ENCODE measurements around the gene CARD14. TPM values are rescaled to one million over a fixed set of nuclear protein-coding genes. Genes with fewer than 3 reads are reported as not detected.
A peak's percentile ranks its signal among the peaks of the same experiment; 100 is the strongest.

The CARD14 gene
- total and polyA plus RNA-seq, 10 donors = 0.63 to 4.8 (median 1.3) TPM

DNA sequence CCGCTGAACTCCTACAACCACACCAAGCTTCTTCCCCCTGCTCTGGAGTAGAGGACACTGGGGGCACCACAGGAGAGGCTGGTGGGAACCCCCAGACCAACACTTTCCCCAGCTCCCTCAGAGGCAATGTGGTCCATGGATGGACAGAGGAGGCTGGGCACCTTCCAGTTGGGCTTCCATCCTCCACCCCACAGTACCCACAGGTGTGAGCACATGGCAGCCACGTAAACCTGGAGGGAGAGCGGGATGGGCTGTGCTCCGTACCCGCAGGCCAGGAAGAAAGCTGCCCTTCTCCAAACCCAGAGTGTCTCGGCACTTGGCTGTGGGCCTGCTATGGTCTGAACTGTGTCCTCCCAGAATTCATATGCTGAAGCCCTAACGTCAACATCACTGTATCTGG, 48.6 kb downstream of the CARD14 start:
- H3K36me3 ChIP-seq = peaks cover 0 to 63% (median 36%) of the 10 kb centered on the region in 6 donors
- H3K27me3 ChIP-seq (replicated peaks in 1 of 7) = peaks cover 0 to 16% (median 0%) of the 10 kb centered on the region in 7 donors
- intact Hi-C loops (cut with DNase I; ENCODE audit: low total_unique reads) = no loop called here
- no peak for TF ChIP-seq POLR2A (IDR thresholded peaks at IDR 0.05)
- TF ChIP-seq POLR2AphosphoS5 (IDR thresholded peaks at IDR 0.05) = no peak
- TF ChIP-seq, protein P1, sequence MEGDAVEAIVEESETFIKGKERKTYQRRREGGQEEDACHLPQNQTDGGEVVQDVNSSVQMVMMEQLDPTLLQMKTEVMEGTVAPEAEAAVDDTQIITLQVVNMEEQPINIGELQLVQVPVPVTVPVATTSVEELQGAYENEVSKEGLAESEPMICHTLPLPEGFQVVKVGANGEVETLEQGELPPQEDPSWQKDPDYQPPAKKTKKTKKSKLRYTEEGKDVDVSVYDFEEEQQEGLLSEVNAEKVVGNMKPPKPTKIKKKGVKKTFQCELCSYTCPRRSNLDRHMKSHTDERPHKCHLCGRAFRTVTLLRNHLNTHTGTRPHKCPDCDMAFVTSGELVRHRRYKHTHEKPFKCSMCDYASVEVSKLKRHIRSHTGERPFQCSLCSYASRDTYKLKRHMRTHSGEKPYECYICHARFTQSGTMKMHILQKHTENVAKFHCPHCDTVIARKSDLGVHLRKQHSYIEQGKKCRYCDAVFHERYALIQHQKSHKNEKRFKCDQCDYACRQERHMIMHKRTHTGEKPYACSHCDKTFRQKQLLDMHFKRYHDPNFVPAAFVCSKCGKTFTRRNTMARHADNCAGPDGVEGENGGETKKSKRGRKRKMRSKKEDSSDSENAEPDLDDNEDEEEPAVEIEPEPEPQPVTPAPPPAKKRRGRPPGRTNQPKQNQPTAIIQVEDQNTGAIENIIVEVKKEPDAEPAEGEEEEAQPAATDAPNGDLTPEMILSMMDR (IDR thresholded peaks at IDR 0.05 in 8 of 11, conservative IDR thresholded peaks at IDR 0.05 in 3 of 11) = no peak
- 73 to 87% (median 84%) methylated on average over 6 to 7 of the region's 7 CpGs for WGBS, 5 donors
- no peak for DNase-seq
- peak overlapping the region in 6 of 8 donors; percentile 90 to 97 (median 92) for H3K27ac ChIP-seq
- peaks cover 12 to 80% (median 42%) of the 10 kb centered on the region in 6 donors for H3K4me1 ChIP-seq
- no peaks in the 10 kb centered on the region for H3K9me3 ChIP-seq
- peak overlapping the region in 3 of 8 donors; percentile 71 to 98 (median 88) for H3K4me3 ChIP-seq

DNA sequence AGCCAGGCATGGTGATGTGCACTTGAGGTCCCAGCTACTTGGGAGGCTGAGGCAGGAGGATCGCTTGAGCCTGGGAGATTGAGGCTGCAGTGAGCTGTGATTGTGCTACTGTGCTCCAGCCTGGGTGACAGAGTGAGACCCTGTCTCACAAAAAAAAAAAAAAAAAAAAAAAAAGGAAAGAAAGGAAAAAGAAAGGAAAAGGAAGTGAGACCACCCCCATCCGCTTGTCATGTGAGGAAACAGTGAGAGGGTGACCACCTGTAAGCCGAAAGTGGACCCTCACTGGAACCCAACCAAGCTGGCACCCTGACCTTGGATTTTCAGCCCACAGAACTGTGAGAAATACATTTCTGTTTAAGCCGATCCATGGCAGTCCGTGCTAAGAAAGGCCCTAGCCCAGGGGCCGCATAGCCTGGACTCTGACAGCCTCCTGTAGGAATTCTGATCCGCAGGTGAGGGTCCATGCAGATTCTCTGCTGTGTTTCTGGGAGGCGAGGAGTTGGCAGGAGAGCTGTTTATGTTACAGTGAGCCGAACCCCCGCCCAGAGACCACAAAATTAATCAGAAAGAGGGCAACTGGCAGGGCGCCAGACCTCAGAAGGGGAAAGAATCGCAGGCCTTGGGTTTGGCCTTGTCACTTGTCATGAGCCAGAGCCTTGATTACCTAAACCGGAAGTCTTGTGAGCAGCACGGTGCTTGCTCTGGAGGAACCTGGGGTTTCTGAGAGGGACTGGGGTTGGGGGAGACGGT, 49.4 kb downstream of the CARD14 start:
- intact Hi-C loops (cut with DNase I; ENCODE audit: low total_unique reads) = no loop called here
- H3K27ac ChIP-seq = peak overlapping the region; percentile 81 to 97 (median 90)
- peak in 2 of 3 donors; percentile 62 to 89 for TF ChIP-seq POLR2AphosphoS5 (IDR thresholded peaks at IDR 0.05)
- TF ChIP-seq, protein P1 (IDR thresholded peaks at IDR 0.05 in 8 of 11, conservative IDR thresholded peaks at IDR 0.05 in 3 of 11) = no peak
- no peak for TF ChIP-seq POLR2A (IDR thresholded peaks at IDR 0.05)

DNA sequence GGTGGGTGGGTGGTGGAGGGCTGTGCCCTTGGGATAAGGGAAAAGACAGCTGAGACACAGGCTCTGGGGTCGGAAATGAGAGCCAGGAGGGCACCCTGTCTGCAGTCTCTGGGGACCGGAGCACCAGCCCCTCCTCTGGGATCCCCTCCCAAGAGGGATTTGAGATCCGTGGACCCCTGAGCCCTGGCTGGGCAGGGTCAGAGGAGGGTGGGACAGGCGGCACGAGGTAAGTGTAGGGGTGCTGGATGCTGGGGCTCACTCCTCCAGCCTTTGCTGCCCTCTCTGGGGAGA, 49.9 kb downstream of the CARD14 start:
- TF ChIP-seq POLR2A (IDR thresholded peaks at IDR 0.05) (no peak), POLR2AphosphoS5 (IDR thresholded peaks at IDR 0.05) (peak in 1 of 3 donors; percentile 1)
- TF ChIP-seq, protein P1 (IDR thresholded peaks at IDR 0.05 in 8 of 11, conservative IDR thresholded peaks at IDR 0.05 in 3 of 11) = no peak
- intact Hi-C loops (cut with DNase I; ENCODE audit: low total_unique reads) = no loop called here
- WGBS, 5 donors = 0 to 3% (median 0%) methylated on average over 5 of the region's 5 CpGs

More for the DNA sequence above, 49.4 kb downstream of the CARD14 start:
- Histone ChIP-seq H3K4me3 (peak overlapping the region; percentile 69 to 98 (median 88)), H3K36me3 (peaks cover 0 to 56% (median 28%) of the 10 kb centered on the region in 6 donors), H3K9me3 (no peaks in the 10 kb centered on the region), H3K4me1 (peaks cover 12 to 73% (median 37%) of the 10 kb centered on the region in 6 donors), H3K27me3 (replicated peaks in 1 of 7) (peaks cover 0 to 16% (median 0%) of the 10 kb centered on the region in 7 donors)
- DNase-seq = peak; percentile 94
- 12 to 22% (median 13%) methylated on average over 14 to 15 of the region's 15 CpGs for WGBS, 5 donors

GRCh38 chr17:80220054-80220735, 50.4 kb downstream of the CARD14 start, which contains the start of the genes SGSH and SLC26A11:
TSS of gene SGSH (minus strand) at chr17:80220333. CDS start at chr17:80220313, 20 bp downstream.
TSS of gene SLC26A11 (plus strand) at chr17:80220427. CDS start at chr17:80221561, 1,134 bp downstream.
- DNase-seq = peak; percentile 94
- TF ChIP-seq POLR2A (IDR thresholded peaks at IDR 0.05) (no peak), POLR2AphosphoS5 (IDR thresholded peaks at IDR 0.05) (peak; percentile 66 to 79 (median 74))
- TF ChIP-seq, protein P1 (IDR thresholded peaks at IDR 0.05 in 8 of 11, conservative IDR thresholded peaks at IDR 0.05 in 3 of 11) = peak in 1 of 11 experiments; percentile 7
- Histone ChIP-seq H3K27ac (peak within 1 kb of the TSS; percentile 81 to 97 (median 90)), H3K27me3 (replicated peaks in 1 of 7) (peaks cover 0 to 16% (median 0%) of the 10 kb centered on the region in 7 donors), H3K4me1 (peaks cover 12 to 69% (median 37%) of the 10 kb centered on the region in 6 donors), H3K36me3 (peaks cover 0 to 48% (median 18%) of the 10 kb centered on the region in 6 donors), H3K9me3 (no peaks in the 10 kb centered on the region), H3K4me3 (peak within 1 kb of the TSS; percentile 69 to 98 (median 88))
- intact Hi-C loops (cut with DNase I; ENCODE audit: low total_unique reads) = no loop called here
- 0 to 1% (median 1%) methylated on average over 13 to 77 of the region's 77 CpGs for WGBS, 5 donors

More for the DNA sequence above, 49.9 kb downstream of the CARD14 start:
- no peaks in the 10 kb centered on the region for H3K9me3 ChIP-seq
- peak overlapping the region; percentile 69 to 98 (median 88) for H3K4me3 ChIP-seq
- H3K4me1 ChIP-seq = peaks cover 12 to 69% (median 37%) of the 10 kb centered on the region in 6 donors
- peaks cover 0 to 51% (median 23%) of the 10 kb centered on the region in 6 donors for H3K36me3 ChIP-seq
- DNase-seq = no peak
- H3K27me3 ChIP-seq (replicated peaks in 1 of 7) = peaks cover 0 to 16% (median 0%) of the 10 kb centered on the region in 7 donors
- H3K27ac ChIP-seq = peak overlapping the region; percentile 81 to 97 (median 90)
